Activated naive CD4-positive, alpha-beta T cell treated with anti-CD3 and anti-CD28 coated beads, Interleukin-2, amount 50 U/mL, for 24 hours (primary cell): Measurements from ENCODE around the gene ALG11.

ENCODE experiments used
- H3K27ac Mint-ChIP-seq: one replicate; pipeline ENCODE4 v1.8.0; 2021; ENCODE audit warnings: mild to moderate bottlenecking, mixed read lengths
- H3K27me3 Mint-ChIP-seq: one replicate; pipeline ENCODE4 v1.8.0; 2021; ENCODE audit warnings: mixed read lengths
- H3K36me3 Mint-ChIP-seq: one replicate; pipeline ENCODE4 v1.8.0; 2021; ENCODE audit warnings: mixed read lengths
- H3K4me1 Mint-ChIP-seq: one replicate; pipeline ENCODE4 v1.8.0; 2021; ENCODE audit warnings: mixed read lengths
- H3K4me3 Mint-ChIP-seq: one replicate; pipeline ENCODE4 v1.8.0; 2021; ENCODE audit warnings: mild to moderate bottlenecking, mixed read lengths
- H3K9me3 Mint-ChIP-seq: one replicate; pipeline ENCODE4 v1.8.0; 2021; ENCODE audit warnings: mixed read lengths

The ALG11 gene

GRCh38 chr13:51988988-51989618, 23.1 kb upstream of the ALG11 start:
- peaks cover 2% of the 10 kb centered on the region for H3K9me3 Mint-ChIP-seq
- no peaks in the 10 kb centered on the region for H3K4me1 Mint-ChIP-seq
- no peak overlapping the region for H3K27ac Mint-ChIP-seq
- no peak overlapping the region for H3K4me3 Mint-ChIP-seq
- peaks cover 1% of the 10 kb centered on the region for H3K36me3 Mint-ChIP-seq
- peaks cover 1% of the 10 kb centered on the region for H3K27me3 Mint-ChIP-seq

- Mint-ChIP-seq H3K4me1 (no peaks in the 10 kb centered on the region), H3K27me3 (peaks cover 1% of the 10 kb centered on the region), H3K9me3 (no peaks in the 10 kb centered on the region), H3K36me3 (peaks cover 1% of the 10 kb centered on the region), H3K27ac (no peak overlapping the region), H3K4me3 (no peak overlapping the region)
Observed at GRCh38 chr13:51993713-51994112, 18.5 kb upstream of the ALG11 start.

GRCh38 chr13:51995677-51996551, 16.3 kb upstream of the ALG11 start:
- H3K27me3 Mint-ChIP-seq, result peaks cover 1% of the 10 kb centered on the region
- peaks cover 1% of the 10 kb centered on the region for H3K36me3 Mint-ChIP-seq
- H3K27ac Mint-ChIP-seq, result no peak overlapping the region
- no peaks in the 10 kb centered on the region for H3K4me1 Mint-ChIP-seq
- no peaks in the 10 kb centered on the region for H3K9me3 Mint-ChIP-seq
- H3K4me3 Mint-ChIP-seq, result no peak overlapping the region

GRCh38 chr13:51996641-51997040, 15.6 kb upstream of the ALG11 start:
- Mint-ChIP-seq H3K36me3 (no peaks in the 10 kb centered on the region), H3K27me3 (no peaks in the 10 kb centered on the region), H3K4me1 (no peaks in the 10 kb centered on the region), H3K4me3 (no peak overlapping the region), H3K27ac (no peak overlapping the region), H3K9me3 (no peaks in the 10 kb centered on the region)

GRCh38 chr13:51997186-51997585, 15.0 kb upstream of the ALG11 start:
- Mint-ChIP-seq H3K36me3 (no peaks in the 10 kb centered on the region), H3K4me1 (no peaks in the 10 kb centered on the region), H3K27ac (no peak overlapping the region), H3K4me3 (no peak overlapping the region), H3K27me3 (no peaks in the 10 kb centered on the region), H3K9me3 (no peaks in the 10 kb centered on the region)

GRCh38 chr13:51997641-51998330, 14.4 kb upstream of the ALG11 start:
- H3K27ac Mint-ChIP-seq, result no peak overlapping the region

GRCh38 chr13:51998723-51999509, 13.3 kb upstream of the ALG11 start:
- H3K27me3 Mint-ChIP-seq, result no peaks in the 10 kb centered on the region

More at GRCh38 chr13:51997641-51998330, 14.4 kb upstream of the ALG11 start:
- Mint-ChIP-seq H3K27me3 (no peaks in the 10 kb centered on the region), H3K9me3 (no peaks in the 10 kb centered on the region), H3K4me3 (no peak overlapping the region), H3K36me3 (no peaks in the 10 kb centered on the region), H3K4me1 (no peaks in the 10 kb centered on the region)

GRCh38 chr13:51999510-51999911, 12.7 kb upstream of the ALG11 start:
- Mint-ChIP-seq H3K27me3 (no peaks in the 10 kb centered on the region), H3K9me3 (no peaks in the 10 kb centered on the region), H3K4me3 (no peak overlapping the region), H3K36me3 (no peaks in the 10 kb centered on the region), H3K4me1 (no peaks in the 10 kb centered on the region), H3K27ac (no peak overlapping the region)

More at GRCh38 chr13:51998723-51999509, 13.3 kb upstream of the ALG11 start:
- Mint-ChIP-seq H3K4me3 (no peak overlapping the region), H3K9me3 (no peaks in the 10 kb centered on the region), H3K4me1 (no peaks in the 10 kb centered on the region), H3K27ac (no peak overlapping the region), H3K36me3 (no peaks in the 10 kb centered on the region)

GRCh38 chr13:51999921-52000320, 12.3 kb upstream of the ALG11 start:
- Mint-ChIP-seq H3K27me3 (no peaks in the 10 kb centered on the region), H3K36me3 (no peaks in the 10 kb centered on the region), H3K27ac (no peak overlapping the region), H3K9me3 (no peaks in the 10 kb centered on the region), H3K4me3 (no peak overlapping the region), H3K4me1 (no peaks in the 10 kb centered on the region)

- H3K9me3 Mint-ChIP-seq, result no peaks in the 10 kb centered on the region
- H3K27ac Mint-ChIP-seq, result no peak overlapping the region
- H3K4me3 Mint-ChIP-seq, result no peak overlapping the region
- no peaks in the 10 kb centered on the region for H3K36me3 Mint-ChIP-seq
- no peaks in the 10 kb centered on the region for H3K4me1 Mint-ChIP-seq
- H3K27me3 Mint-ChIP-seq, result no peaks in the 10 kb centered on the region
Observed at GRCh38 chr13:52001120-52001731, 11.0 kb upstream of the ALG11 start.

GRCh38 chr13:52002361-52002760, 9.8 kb upstream of the ALG11 start:
- Mint-ChIP-seq H3K9me3 (no peaks in the 10 kb centered on the region), H3K27ac (no peak overlapping the region), H3K4me1 (no peaks in the 10 kb centered on the region), H3K36me3 (no peaks in the 10 kb centered on the region), H3K4me3 (no peak overlapping the region), H3K27me3 (no peaks in the 10 kb centered on the region)

- Mint-ChIP-seq H3K4me3 (no peak overlapping the region), H3K27me3 (no peaks in the 10 kb centered on the region), H3K36me3 (no peaks in the 10 kb centered on the region), H3K4me1 (no peaks in the 10 kb centered on the region), H3K27ac (no peak overlapping the region), H3K9me3 (no peaks in the 10 kb centered on the region)
Observed at GRCh38 chr13:52003541-52003940, 8.7 kb upstream of the ALG11 start.

- Mint-ChIP-seq H3K4me3 (no peak overlapping the region), H3K9me3 (no peaks in the 10 kb centered on the region), H3K4me1 (no peaks in the 10 kb centered on the region), H3K36me3 (no peaks in the 10 kb centered on the region), H3K27me3 (no peaks in the 10 kb centered on the region), H3K27ac (no peak overlapping the region)
Observed at GRCh38 chr13:52004511-52005170, 7.6 kb upstream of the ALG11 start.

GRCh38 chr13:52005841-52006522, 6.2 kb upstream of the ALG11 start:
- peaks cover 4% of the 10 kb centered on the region for H3K27me3 Mint-ChIP-seq
- no peak overlapping the region for H3K27ac Mint-ChIP-seq
- H3K4me1 Mint-ChIP-seq, result peaks cover 3% of the 10 kb centered on the region
- no peaks in the 10 kb centered on the region for H3K36me3 Mint-ChIP-seq
- H3K4me3 Mint-ChIP-seq, result no peak overlapping the region
- no peaks in the 10 kb centered on the region for H3K9me3 Mint-ChIP-seq
